ENCODE results near the gene GTSF1L. TPM values are rescaled to one million over a fixed set of nuclear protein-coding genes. Genes with fewer than 3 reads are reported as not detected.

GTSF1L gene
- total and polyA plus RNA-seq, 9 of the 15 experiments (the other 6 are each of a cell fraction or from before 2014, with no cell fraction given) = not detected

DNA sequence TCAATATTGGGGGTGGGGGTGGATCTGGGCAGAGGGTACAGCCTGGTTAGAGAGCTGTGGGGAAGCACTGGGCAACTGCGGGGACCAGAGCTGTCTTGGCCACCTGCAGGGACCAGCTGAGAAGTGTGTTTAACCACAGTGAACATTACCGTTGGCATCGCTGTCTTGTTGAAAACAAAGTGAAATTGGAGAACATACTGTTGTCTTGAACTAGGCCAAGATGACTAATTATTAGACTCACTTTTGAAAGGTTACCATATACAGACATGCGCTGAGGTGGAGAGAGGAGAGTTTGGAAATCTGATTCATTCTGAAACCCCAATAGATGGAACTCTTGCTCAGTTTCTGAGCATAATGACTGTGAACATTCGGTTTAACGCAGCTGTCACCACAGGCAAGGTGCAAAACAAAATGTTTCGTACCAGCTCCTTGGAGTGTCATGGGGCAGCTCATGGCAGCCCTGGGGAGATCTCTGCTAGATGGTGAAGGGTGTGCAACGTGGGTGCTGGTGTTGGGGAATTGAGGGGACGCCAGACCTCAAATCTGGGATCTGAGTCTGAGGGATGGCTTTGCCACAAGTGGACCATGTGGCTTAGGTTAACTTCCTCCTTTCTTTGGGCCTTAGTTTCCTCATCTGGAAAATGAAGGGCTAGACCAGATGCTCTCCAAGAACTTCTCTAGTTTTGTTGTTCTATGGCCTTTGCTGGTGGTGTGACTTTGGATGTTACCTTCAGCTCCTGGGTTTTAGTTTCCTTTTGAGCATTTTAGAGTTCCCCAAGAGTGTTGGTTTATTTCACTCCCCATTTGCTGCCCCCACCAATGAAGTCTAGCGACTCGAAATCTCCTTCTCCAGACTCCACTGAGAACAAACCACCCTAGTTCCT is 24.6 kb upstream of the GTSF1L start (continued):
- TF ChIP-seq, protein P1, sequence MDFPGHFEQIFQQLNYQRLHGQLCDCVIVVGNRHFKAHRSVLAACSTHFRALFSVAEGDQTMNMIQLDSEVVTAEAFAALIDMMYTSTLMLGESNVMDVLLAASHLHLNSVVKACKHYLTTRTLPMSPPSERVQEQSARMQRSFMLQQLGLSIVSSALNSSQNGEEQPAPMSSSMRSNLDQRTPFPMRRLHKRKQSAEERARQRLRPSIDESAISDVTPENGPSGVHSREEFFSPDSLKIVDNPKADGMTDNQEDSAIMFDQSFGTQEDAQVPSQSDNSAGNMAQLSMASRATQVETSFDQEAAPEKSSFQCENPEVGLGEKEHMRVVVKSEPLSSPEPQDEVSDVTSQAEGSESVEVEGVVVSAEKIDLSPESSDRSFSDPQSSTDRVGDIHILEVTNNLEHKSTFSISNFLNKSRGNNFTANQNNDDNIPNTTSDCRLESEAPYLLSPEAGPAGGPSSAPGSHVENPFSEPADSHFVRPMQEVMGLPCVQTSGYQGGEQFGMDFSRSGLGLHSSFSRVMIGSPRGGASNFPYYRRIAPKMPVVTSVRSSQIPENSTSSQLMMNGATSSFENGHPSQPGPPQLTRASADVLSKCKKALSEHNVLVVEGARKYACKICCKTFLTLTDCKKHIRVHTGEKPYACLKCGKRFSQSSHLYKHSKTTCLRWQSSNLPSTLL (IDR thresholded peaks at IDR 0.05) = no peak
- no peak for TF ChIP-seq HSF4 (CRISPR knock-in tag; IDR thresholded peaks at IDR 0.05; ENCODE audit: borderline replicate concordance)
- TF ChIP-seq, protein P2, sequence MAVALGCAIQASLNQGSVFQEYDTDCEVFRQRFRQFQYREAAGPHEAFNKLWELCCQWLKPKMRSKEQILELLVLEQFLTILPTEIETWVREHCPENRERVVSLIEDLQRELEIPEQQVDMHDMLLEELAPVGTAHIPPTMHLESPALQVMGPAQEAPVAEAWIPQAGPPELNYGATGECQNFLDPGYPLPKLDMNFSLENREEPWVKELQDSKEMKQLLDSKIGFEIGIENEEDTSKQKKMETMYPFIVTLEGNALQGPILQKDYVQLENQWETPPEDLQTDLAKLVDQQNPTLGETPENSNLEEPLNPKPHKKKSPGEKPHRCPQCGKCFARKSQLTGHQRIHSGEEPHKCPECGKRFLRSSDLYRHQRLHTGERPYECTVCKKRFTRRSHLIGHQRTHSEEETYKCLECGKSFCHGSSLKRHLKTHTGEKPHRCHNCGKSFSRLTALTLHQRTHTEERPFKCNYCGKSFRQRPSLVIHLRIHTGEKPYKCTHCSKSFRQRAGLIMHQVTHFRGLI (CRISPR knock-in tag; IDR thresholded peaks at IDR 0.05) = no peak
- TF ChIP-seq, protein P3, sequence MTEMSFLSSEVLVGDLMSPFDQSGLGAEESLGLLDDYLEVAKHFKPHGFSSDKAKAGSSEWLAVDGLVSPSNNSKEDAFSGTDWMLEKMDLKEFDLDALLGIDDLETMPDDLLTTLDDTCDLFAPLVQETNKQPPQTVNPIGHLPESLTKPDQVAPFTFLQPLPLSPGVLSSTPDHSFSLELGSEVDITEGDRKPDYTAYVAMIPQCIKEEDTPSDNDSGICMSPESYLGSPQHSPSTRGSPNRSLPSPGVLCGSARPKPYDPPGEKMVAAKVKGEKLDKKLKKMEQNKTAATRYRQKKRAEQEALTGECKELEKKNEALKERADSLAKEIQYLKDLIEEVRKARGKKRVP (CRISPR knock-in tag; IDR thresholded peaks at IDR 0.05) = no peak
- TF ChIP-seq KAT7 (CRISPR knock-in tag; IDR thresholded peaks at IDR 0.05; ENCODE audit: borderline replicate concordance) = no peak
- TF ChIP-seq, protein P4, sequence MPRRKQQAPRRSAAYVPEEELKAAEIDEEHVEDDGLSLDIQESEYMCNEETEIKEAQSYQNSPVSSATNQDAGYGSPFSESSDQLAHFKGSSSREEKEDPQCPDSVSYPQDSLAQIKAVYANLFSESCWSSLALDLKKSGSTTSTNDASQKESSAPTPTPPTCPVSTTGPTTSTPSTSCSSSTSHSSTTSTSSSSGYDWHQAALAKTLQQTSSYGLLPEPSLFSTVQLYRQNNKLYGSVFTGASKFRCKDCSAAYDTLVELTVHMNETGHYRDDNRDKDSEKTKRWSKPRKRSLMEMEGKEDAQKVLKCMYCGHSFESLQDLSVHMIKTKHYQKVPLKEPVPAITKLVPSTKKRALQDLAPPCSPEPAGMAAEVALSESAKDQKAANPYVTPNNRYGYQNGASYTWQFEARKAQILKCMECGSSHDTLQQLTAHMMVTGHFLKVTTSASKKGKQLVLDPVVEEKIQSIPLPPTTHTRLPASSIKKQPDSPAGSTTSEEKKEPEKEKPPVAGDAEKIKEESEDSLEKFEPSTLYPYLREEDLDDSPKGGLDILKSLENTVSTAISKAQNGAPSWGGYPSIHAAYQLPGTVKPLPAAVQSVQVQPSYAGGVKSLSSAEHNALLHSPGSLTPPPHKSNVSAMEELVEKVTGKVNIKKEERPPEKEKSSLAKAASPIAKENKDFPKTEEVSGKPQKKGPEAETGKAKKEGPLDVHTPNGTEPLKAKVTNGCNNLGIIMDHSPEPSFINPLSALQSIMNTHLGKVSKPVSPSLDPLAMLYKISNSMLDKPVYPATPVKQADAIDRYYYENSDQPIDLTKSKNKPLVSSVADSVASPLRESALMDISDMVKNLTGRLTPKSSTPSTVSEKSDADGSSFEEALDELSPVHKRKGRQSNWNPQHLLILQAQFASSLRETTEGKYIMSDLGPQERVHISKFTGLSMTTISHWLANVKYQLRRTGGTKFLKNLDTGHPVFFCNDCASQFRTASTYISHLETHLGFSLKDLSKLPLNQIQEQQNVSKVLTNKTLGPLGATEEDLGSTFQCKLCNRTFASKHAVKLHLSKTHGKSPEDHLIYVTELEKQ (CRISPR knock-in tag; IDR thresholded peaks at IDR 0.05) = no peak
- TF ChIP-seq CBFA2T2 (conservative IDR thresholded peaks at IDR 0.05) = no peak
- TF ChIP-seq MCM3 (IDR thresholded peaks at IDR 0.05) = no peak
